ENCODE results near the gene KANSL2. TPM values are rescaled to one million over a fixed set of nuclear protein-coding genes. Genes with fewer than 3 reads are reported as not detected.
"Not testable (repeated sequence)": the region's sequence is repeated elsewhere in the genome, so short reads cannot be mapped to it uniquely, and the experiment has no call there.

Gene KANSL2
- total RNA-seq, 4 donors from 2014 or later = 58.4 to 101 (median 69.4) TPM

GRCh38 chr12:48678551-48679185, 3.4 kb downstream of the KANSL2 start:
- no peak overlapping the region for H3K4me3 ChIP-seq
- no peaks in the 10 kb centered on the region for H3K9me3 ChIP-seq
- DNase-seq (ENCODE audit: low spot score in 2 of 2) = no peak
- 51 to 53% methylated on average over 3 of the region's 3 CpGs for WGBS, 2 donors
- peaks cover 0 to 65% (median 30%) of the 10 kb centered on the region in 4 donors for H3K4me1 ChIP-seq
- peaks cover 0 to 37% (median 7%) of the 10 kb centered on the region in 3 donors for H3K36me3 ChIP-seq
- no peaks in the 10 kb centered on the region for H3K27me3 ChIP-seq
- TF ChIP-seq, protein P1, sequence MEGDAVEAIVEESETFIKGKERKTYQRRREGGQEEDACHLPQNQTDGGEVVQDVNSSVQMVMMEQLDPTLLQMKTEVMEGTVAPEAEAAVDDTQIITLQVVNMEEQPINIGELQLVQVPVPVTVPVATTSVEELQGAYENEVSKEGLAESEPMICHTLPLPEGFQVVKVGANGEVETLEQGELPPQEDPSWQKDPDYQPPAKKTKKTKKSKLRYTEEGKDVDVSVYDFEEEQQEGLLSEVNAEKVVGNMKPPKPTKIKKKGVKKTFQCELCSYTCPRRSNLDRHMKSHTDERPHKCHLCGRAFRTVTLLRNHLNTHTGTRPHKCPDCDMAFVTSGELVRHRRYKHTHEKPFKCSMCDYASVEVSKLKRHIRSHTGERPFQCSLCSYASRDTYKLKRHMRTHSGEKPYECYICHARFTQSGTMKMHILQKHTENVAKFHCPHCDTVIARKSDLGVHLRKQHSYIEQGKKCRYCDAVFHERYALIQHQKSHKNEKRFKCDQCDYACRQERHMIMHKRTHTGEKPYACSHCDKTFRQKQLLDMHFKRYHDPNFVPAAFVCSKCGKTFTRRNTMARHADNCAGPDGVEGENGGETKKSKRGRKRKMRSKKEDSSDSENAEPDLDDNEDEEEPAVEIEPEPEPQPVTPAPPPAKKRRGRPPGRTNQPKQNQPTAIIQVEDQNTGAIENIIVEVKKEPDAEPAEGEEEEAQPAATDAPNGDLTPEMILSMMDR (IDR thresholded peaks at IDR 0.05) = no peak
- no peak for TF ChIP-seq EP300 (IDR thresholded peaks at IDR 0.05)
- TF ChIP-seq POLR2A (IDR thresholded peaks at IDR 0.05) = no peak
- no peak overlapping the region for H3K27ac ChIP-seq

- H3K4me1 ChIP-seq = peaks cover 0 to 13% (median 0%) of the 10 kb centered on the region in 4 donors
- TF ChIP-seq EP300 (IDR thresholded peaks at IDR 0.05) (no peak), POLR2A (IDR thresholded peaks at IDR 0.05) (no peak)
- TF ChIP-seq, protein P1 (IDR thresholded peaks at IDR 0.05) = no peak
- 81 to 82% methylated on average over 8 of the region's 8 CpGs for WGBS, 2 donors
- H3K4me3 ChIP-seq = no peak overlapping the region
- H3K27me3 ChIP-seq = no peaks in the 10 kb centered on the region
- peaks cover 11 to 84% (median 25%) of the 10 kb centered on the region in 3 donors for H3K36me3 ChIP-seq
- no peaks in the 10 kb centered on the region for H3K9me3 ChIP-seq
- DNase-seq (ENCODE audit: low spot score in 2 of 2) = no peak
- no peak overlapping the region for H3K27ac ChIP-seq
Observed at GRCh38 chr12:48671231-48671856, 10.7 kb downstream of the KANSL2 start.

- DNase-seq (ENCODE audit: low spot score in 2 of 2) = no peak
- no peaks in the 10 kb centered on the region for H3K9me3 ChIP-seq
- no peak overlapping the region for H3K4me3 ChIP-seq
- no peaks in the 10 kb centered on the region for H3K4me1 ChIP-seq
- no peak for TF ChIP-seq POLR2A (IDR thresholded peaks at IDR 0.05)
- TF ChIP-seq EP300 (IDR thresholded peaks at IDR 0.05) = no peak
- TF ChIP-seq, protein P1 (IDR thresholded peaks at IDR 0.05) = no peak
- H3K27me3 ChIP-seq = no peaks in the 10 kb centered on the region
- H3K36me3 ChIP-seq = peaks cover 4 to 97% (median 31%) of the 10 kb centered on the region in 3 donors
- 89 to 90% methylated on average over 14 of the region's 14 CpGs for WGBS, 2 donors
- H3K27ac ChIP-seq = no peak overlapping the region
Observed at GRCh38 chr12:48668996-48669395, 13.0 kb downstream of the KANSL2 start.

- H3K4me1 ChIP-seq = no peaks in the 10 kb centered on the region
- TF ChIP-seq, protein P1 (IDR thresholded peaks at IDR 0.05) = no peak
- TF ChIP-seq EP300 (IDR thresholded peaks at IDR 0.05) = no peak
- TF ChIP-seq POLR2A (IDR thresholded peaks at IDR 0.05) = no peak
- peaks cover 0 to 95% (median 24%) of the 10 kb centered on the region in 3 donors for H3K36me3 ChIP-seq
- no peaks in the 10 kb centered on the region for H3K9me3 ChIP-seq
- WGBS, 2 donors = 93 to 95% methylated on average over 4 of the region's 4 CpGs
- H3K4me3 ChIP-seq = no peak overlapping the region
- H3K27me3 ChIP-seq = no peaks in the 10 kb centered on the region
- no peak overlapping the region for H3K27ac ChIP-seq
- DNase-seq (ENCODE audit: low spot score in 2 of 2) = no peak
Observed at GRCh38 chr12:48659863-48660262, 22.2 kb downstream of the KANSL2 start.

DNA sequence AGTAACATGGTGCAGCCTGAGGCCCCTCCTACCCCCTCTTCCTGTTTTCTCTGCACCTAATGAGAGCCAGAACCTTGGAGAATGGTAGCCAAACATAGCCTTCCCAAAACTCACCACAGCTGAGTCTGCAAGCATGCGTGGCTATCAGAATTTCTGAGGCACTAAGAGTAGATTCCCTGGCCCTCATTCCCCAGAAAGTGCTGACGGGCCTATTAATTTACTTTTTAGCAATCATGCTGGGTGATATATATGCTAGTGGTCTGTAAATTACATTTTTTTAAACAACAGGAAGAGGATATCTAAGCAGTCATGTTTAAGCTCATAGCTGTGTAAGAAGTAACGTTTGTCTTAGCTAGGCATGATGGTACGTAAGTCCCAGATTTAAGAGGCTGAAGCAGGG, 30.4 kb downstream of the KANSL2 start:
- peaks cover 0 to 83% (median 14%) of the 10 kb centered on the region in 3 donors for H3K36me3 ChIP-seq
- DNase-seq (ENCODE audit: low spot score in 2 of 2) = no peak
- no peaks in the 10 kb centered on the region for H3K9me3 ChIP-seq
- no peak for TF ChIP-seq POLR2A (IDR thresholded peaks at IDR 0.05)
- no peak for TF ChIP-seq EP300 (IDR thresholded peaks at IDR 0.05)
- TF ChIP-seq, protein P1 (IDR thresholded peaks at IDR 0.05) = no peak
- 49 to 65% methylated on average over 4 of the region's 4 CpGs for WGBS, 2 donors
- no peak overlapping the region for H3K4me3 ChIP-seq
- H3K27me3 ChIP-seq = no peaks in the 10 kb centered on the region
- H3K4me1 ChIP-seq = no peaks in the 10 kb centered on the region
- no peak overlapping the region for H3K27ac ChIP-seq

DNA sequence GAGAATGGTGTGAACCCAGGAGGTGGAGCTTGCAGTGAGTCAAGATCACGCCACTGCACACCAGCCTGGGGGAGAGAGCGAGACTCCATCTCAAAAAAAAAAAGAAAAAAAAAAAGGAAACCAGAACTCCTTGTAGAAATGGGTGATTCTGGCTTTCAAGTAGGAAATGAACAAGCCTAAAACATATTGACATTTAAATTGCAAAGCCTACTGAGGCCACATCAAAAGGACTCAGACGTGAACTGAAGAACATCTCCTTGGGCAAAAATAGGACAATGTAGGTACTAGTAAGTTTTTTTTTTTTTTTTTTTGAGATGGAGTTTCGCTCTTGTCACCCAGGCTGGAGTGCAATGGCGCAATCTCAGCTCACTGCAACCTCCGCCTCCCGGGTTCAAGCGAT, 36.7 kb downstream of the KANSL2 start:
- H3K4me1 ChIP-seq; H3K4me3 ChIP-seq; H3K27me3 ChIP-seq; H3K9me3 ChIP-seq; H3K27ac ChIP-seq; DNase-seq (ENCODE audit: low spot score in 2 of 2): not testable (repeated sequence)
- peaks cover 0 to 56% (median 0%) of the 10 kb centered on the region in 3 donors for H3K36me3 ChIP-seq
- WGBS, 2 donors = 95 to 99% methylated on average over 8 of the region's 8 CpGs
